Right lobe of liver (tissue), 4 donors: ENCODE measurements around the gene SMIM27.

Experiments used
- POLR2A ChIP-seq: fragments of 450-650 bp; IDR thresholded peaks from one replicate; pipeline ENCODE4 v1.6.1; 2017; ENCODE audit warnings: antibody characterized with exemption, mild to moderate bottlenecking
- TF ChIP-seq, protein P1 (sequence below), 4 donors: fragments of 200-600 bp in 3 of 4; fragments of 450-650 bp in 1 of 4; IDR thresholded peaks; one replicate each; pipeline versions ENCODE4 v1.5.1 to v1.8.0; 2016 to 2022; ENCODE audit warnings: antibody characterized with exemption in 4 of 4, mild to moderate bottlenecking in 2 of 4
- donor health status: DM: no; HTN: no; CAD: no.
- donor health status: DM: no; HTN: no; CAD: no.
- donor health status: DM: no; HTN: yes; CAD: no.

DNA sequence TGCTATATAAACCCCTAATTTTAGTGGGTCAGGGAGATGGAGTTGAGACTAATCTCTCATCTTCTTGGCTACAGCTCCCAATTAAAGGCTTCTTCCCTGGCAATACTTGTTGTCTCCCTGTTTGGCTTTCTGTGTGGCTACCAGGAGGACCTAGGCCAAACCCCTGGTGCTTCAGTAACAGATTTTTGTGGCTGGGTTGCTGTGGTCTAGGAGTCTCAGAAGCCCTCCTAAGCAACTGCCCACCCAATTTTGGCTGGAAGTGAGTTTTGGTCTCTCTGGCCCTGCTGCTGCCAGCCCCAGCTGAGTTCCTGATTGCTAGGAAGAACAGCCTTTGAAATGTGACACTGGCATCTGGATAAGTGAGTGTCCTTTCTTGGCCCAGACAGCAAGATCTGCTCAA lies 35.9 kb upstream of the SMIM27 start:
- TF ChIP-seq, protein P1, sequence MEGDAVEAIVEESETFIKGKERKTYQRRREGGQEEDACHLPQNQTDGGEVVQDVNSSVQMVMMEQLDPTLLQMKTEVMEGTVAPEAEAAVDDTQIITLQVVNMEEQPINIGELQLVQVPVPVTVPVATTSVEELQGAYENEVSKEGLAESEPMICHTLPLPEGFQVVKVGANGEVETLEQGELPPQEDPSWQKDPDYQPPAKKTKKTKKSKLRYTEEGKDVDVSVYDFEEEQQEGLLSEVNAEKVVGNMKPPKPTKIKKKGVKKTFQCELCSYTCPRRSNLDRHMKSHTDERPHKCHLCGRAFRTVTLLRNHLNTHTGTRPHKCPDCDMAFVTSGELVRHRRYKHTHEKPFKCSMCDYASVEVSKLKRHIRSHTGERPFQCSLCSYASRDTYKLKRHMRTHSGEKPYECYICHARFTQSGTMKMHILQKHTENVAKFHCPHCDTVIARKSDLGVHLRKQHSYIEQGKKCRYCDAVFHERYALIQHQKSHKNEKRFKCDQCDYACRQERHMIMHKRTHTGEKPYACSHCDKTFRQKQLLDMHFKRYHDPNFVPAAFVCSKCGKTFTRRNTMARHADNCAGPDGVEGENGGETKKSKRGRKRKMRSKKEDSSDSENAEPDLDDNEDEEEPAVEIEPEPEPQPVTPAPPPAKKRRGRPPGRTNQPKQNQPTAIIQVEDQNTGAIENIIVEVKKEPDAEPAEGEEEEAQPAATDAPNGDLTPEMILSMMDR (IDR thresholded peaks at IDR 0.05) = no peak
- no peak for TF ChIP-seq POLR2A
